Muscle layer of colon (tissue), 2 donors: ENCODE results near the gene BTN3A1.
A peak's percentile ranks its signal among the peaks of the same experiment; 100 is the strongest.
"Not testable (repeated sequence)": the region's sequence is repeated elsewhere in the genome, so short reads cannot be mapped to it uniquely, and the experiment has no call there.

Experiments used
- H3K27ac ChIP-seq: one replicate; pipeline ENCODE4 v1.7.0; 2013; ENCODE audit warnings: low read depth, mild to moderate bottlenecking, low read length, moderate library complexity
- H3K27me3 ChIP-seq, 2 donors: one replicate each; pipeline ENCODE4 v1.7.0; 2013; ENCODE audit warnings: low read length in 2 of 2, mild to moderate bottlenecking in 2 of 2; ENCODE audit not compliant: insufficient read depth in 2 of 2, control insufficient read depth in 1 of 2
- H3K36me3 ChIP-seq: one replicate; pipeline ENCODE4 v1.7.0; 2013; ENCODE audit warnings: mild to moderate bottlenecking, low read length; ENCODE audit not compliant: insufficient read depth
- H3K4me1 ChIP-seq: one replicate; pipeline ENCODE4 v1.7.0; 2013; ENCODE audit warnings: mild to moderate bottlenecking, low read length; ENCODE audit not compliant: insufficient read depth
- H3K4me3 ChIP-seq, 2 donors: one replicate each; pipeline ENCODE4 v1.7.0; 2013; ENCODE audit warnings: low read length in 2 of 2, low read depth in 1 of 2, mild to moderate bottlenecking in 1 of 2, moderate library complexity in 1 of 2
- H3K9ac ChIP-seq: one replicate; pipeline ENCODE4 v1.7.0; 2013; ENCODE audit warnings: low read length
- H3K9me3 ChIP-seq: one replicate; pipeline ENCODE4 v1.7.0; 2013; ENCODE audit warnings: mild to moderate bottlenecking, low read length
- donor health status: abdominal sarcoma.
- donor health status: Adenocarcinoma of cecum.

The BTN3A1 gene

DNA sequence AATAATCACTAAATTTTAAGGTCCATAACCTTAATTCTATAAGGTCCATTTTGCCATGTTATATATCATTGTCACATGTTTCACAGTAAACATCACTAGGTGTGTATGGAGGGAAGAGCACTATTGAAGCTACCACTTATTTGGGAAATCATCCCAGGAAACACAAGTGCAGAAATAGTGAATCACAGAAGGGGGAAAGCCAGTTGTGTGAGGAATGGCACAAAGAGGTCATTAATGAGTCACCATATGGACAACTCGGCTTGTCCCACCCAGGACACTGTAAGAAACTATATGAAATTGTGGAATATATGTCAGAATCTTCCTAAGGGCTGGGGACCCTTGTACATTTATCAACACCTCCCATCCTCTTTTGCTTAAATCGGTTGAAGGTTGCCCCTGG is 13.7 kb downstream of the BTN3A1 start:
- peaks cover 9% of the 10 kb centered on the region for H3K4me1 ChIP-seq
- H3K9ac ChIP-seq: no peak overlapping the region
- H3K4me3 ChIP-seq: no peak overlapping the region
- H3K27ac ChIP-seq: no peak overlapping the region
- no peaks in the 10 kb centered on the region for H3K9me3 ChIP-seq
- H3K36me3 ChIP-seq: peaks cover 11% of the 10 kb centered on the region
- H3K27me3 ChIP-seq: no peaks in the 10 kb centered on the region

DNA sequence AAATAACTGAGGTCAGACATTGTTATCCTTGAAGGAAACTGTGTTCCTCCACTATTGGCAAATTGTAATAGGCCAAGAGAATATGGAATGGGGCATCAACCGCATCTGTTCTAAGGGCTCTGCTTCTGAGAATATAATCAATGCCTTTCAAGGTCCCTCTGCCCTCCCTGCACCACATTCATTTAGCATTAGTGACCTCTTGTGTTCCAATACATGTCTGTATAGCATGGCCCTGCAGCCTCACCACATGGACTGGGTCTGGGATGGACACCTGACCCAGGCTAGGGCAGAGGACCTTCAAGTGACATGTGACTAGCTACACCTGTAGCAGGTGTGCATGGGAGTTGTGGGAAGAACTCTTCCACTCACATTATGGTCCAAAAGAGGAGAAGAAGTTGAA is 14.2 kb downstream of the BTN3A1 start:
- Histone ChIP-seq H3K4me1 (peaks cover 10% of the 10 kb centered on the region), H3K27ac (no peak overlapping the region), H3K36me3 (peaks cover 11% of the 10 kb centered on the region), H3K9ac (no peak overlapping the region), H3K9me3 (no peaks in the 10 kb centered on the region), H3K27me3 (no peaks in the 10 kb centered on the region), H3K4me3 (no peak overlapping the region)

GRCh38 chr6:26418077-26418476 is 16.0 kb downstream of the BTN3A1 start:
- H3K27me3 ChIP-seq, H3K9ac ChIP-seq, H3K27ac ChIP-seq, H3K4me3 ChIP-seq, H3K9me3 ChIP-seq, H3K36me3 ChIP-seq: not testable (repeated sequence)
- H3K4me1 ChIP-seq: peaks cover 15% of the 10 kb centered on the region

DNA sequence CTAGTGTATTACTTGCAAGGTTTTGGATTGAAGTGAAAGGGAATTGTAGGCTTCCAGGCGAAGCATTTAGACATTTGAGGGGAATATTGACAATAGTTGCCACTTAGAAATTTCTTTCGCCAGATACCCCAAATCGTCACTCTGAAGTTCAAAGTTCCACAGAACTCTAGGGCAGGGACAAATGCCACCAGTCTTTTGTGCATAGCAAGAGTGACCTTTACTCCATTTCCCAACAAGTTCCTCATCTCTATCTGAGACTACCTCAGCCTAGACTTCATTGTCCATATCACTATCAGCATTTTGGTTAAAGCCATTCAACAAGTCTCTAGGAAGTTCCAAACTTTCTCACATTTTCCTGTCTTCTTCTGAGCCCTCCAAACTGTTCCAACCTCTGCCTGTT is 16.7 kb downstream of the BTN3A1 start:
- not testable (repeated sequence) for H3K27me3 ChIP-seq
- H3K4me1 ChIP-seq: peaks cover 15% of the 10 kb centered on the region

GRCh38 chr6:26420688-26421171 is 18.7 kb downstream of the BTN3A1 start:
- peak overlapping the region; percentile 85 to 89 for H3K4me3 ChIP-seq
- H3K27me3 ChIP-seq: no peaks in the 10 kb centered on the region
- H3K9me3 ChIP-seq: no peaks in the 10 kb centered on the region
- H3K9ac ChIP-seq: peak overlapping the region; percentile 79
- no peaks in the 10 kb centered on the region for H3K36me3 ChIP-seq
- H3K27ac ChIP-seq: peak overlapping the region; percentile 84
- H3K4me1 ChIP-seq: peaks cover 18% of the 10 kb centered on the region

More for the DNA sequence above, 16.7 kb downstream of the BTN3A1 start:
- H3K9ac ChIP-seq, H3K4me3 ChIP-seq, H3K36me3 ChIP-seq, H3K27ac ChIP-seq, H3K9me3 ChIP-seq: not testable (repeated sequence)

DNA sequence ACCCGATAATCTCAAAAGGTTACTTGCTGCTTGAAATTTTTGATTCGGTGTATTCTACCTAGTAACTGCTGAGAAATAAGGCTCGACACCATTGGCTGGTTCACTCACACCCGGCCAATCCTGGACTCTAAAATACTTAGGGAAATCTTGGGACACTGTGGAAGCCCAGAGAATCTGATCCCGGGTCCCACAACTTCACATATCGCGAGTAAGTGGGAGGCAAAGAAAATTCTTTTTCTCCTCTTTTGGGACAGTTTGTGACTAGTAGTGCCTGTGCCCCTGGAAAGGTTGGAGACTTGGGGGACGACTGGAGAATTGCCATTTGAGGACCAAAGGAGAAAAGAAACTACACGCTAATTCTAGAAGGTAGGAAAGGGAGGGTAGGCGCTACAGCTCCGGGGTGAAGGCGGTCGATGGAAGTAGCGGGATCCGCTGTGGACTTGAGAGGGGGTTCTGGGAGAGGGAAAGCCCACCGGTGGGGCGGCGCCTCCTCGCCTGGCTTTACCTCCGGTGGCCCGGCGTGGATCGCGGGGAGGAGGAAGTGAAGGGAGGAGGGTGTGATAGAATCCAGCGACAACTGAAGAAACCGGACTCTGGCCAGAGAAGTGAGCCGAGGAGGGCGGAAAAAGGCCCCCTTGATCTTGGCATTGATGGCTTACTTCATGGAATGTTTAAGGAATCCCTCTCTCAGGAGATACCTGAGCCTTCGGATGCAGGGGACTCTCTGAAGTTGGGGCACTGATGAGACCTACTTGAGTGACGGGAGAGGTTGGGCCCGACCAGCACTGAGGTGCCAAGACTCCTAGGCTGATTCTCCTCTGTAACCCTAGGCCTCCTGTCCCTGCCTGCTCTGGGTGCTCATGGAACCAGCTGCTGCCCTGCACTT is 19.4 kb downstream of the BTN3A1 start:
- Histone ChIP-seq H3K4me1 (peaks cover 18% of the 10 kb centered on the region), H3K9me3 (no peaks in the 10 kb centered on the region), H3K27ac (peak overlapping the region; percentile 84), H3K36me3 (no peaks in the 10 kb centered on the region), H3K9ac (peak overlapping the region; percentile 79), H3K4me3 (peak overlapping the region; percentile 85 to 89), H3K27me3 (no peaks in the 10 kb centered on the region)

GRCh38 chr6:26422329-26422728 is 20.3 kb downstream of the BTN3A1 start:
- Histone ChIP-seq H3K27me3 (no peaks in the 10 kb centered on the region), H3K27ac (no peak overlapping the region), H3K4me1 (peaks cover 18% of the 10 kb centered on the region), H3K9me3 (no peaks in the 10 kb centered on the region), H3K9ac (no peak overlapping the region), H3K36me3 (no peaks in the 10 kb centered on the region), H3K4me3 (peak overlapping the region in 1 of 2 donors; percentile 85)

GRCh38 chr6:26426691-26427450 is 24.8 kb downstream of the BTN3A1 start:
- H3K4me3 ChIP-seq: no peak overlapping the region
- H3K36me3 ChIP-seq: peaks cover 4% of the 10 kb centered on the region
- no peaks in the 10 kb centered on the region for H3K27me3 ChIP-seq
- peaks cover 8% of the 10 kb centered on the region for H3K4me1 ChIP-seq
- H3K9me3 ChIP-seq: no peaks in the 10 kb centered on the region
- no peak overlapping the region for H3K9ac ChIP-seq
- H3K27ac ChIP-seq: no peak overlapping the region

- peaks cover 7% of the 10 kb centered on the region for H3K4me1 ChIP-seq
- peaks cover 4% of the 10 kb centered on the region for H3K36me3 ChIP-seq
- no peak overlapping the region for H3K9ac ChIP-seq
- no peak overlapping the region for H3K4me3 ChIP-seq
- no peak overlapping the region for H3K27ac ChIP-seq
- no peaks in the 10 kb centered on the region for H3K27me3 ChIP-seq
- H3K9me3 ChIP-seq: no peaks in the 10 kb centered on the region
These were observed 25.4 kb downstream of the BTN3A1 start for GRCh38 chr6:26427451-26427809.

- Histone ChIP-seq H3K9me3 (no peaks in the 10 kb centered on the region), H3K4me1 (peaks cover 3% of the 10 kb centered on the region), H3K4me3 (no peak overlapping the region), H3K36me3 (peaks cover 4% of the 10 kb centered on the region), H3K27me3 (no peaks in the 10 kb centered on the region), H3K27ac (no peak overlapping the region), H3K9ac (no peak overlapping the region)
These were observed 26.1 kb downstream of the BTN3A1 start for GRCh38 chr6:26428206-26428605.

DNA sequence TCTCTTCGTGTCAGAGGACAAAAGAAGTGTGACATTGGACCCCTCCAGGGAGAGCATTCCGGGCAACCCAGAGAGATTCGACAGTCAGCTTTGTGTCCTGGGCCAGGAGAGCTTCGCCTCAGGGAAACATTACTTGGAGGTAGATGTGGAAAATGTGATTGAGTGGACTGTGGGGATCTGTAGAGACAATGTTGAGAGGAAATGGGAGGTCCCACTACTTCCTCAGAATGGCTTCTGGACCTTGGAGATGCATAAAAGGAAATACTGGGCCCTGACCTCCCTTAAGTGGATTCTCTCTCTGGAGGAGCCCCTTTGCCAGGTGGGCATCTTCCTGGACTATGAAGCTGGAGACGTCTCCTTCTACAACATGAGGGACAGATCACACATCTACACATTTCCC is 28.7 kb downstream of the BTN3A1 start:
- no peak overlapping the region for H3K4me3 ChIP-seq
- no peak overlapping the region for H3K9ac ChIP-seq
- no peaks in the 10 kb centered on the region for H3K9me3 ChIP-seq
- no peak overlapping the region for H3K27ac ChIP-seq
- H3K4me1 ChIP-seq: no peaks in the 10 kb centered on the region
- H3K36me3 ChIP-seq: peaks cover 4% of the 10 kb centered on the region
- no peaks in the 10 kb centered on the region for H3K27me3 ChIP-seq
